ENCODE measurements around the gene PIMREG. TPM values are rescaled to one million over a fixed set of nuclear protein-coding genes. Genes with fewer than 3 reads are reported as not detected.

Gene PIMREG
- total RNA-seq, 5 donors from 2014 or later (not counting 1 experiment from before 2014, with no cell fraction given) = 0.23 to 0.79 (median 0.43) TPM; not detected in 2

DNA sequence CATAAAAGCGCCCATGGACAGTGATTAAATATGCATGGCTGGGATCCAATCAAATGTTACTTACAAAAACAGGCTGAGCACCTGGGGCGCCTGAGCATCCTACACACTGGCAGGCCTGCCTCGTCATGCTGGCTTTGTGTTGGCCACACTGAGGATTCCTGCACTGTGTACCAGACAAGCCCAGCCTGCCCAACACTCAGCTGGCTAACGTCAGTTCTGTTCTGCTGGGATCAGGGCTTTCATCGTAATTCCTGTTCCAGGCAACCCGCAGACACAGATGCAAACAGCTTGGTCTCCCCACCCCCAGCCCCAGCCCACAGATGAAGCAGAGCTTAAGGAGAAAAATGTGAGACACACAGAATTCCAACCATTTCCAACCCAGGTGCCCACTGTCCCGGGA lies 30.7 kb downstream of the PIMREG start:
- WGBS (ENCODE audit: insufficient coverage) = 88% methylated on average over 7 of the region's 7 CpGs
- Histone ChIP-seq H3K4me3 (ENCODE audit: control insufficient read depth in 1 of 2, extremely low read depth in 1 of 2, low read length in 1 of 2) (no peak overlapping the region), H3K27me3 (replicated peaks in 1 of 2; ENCODE audit: control insufficient read depth in 2 of 2, extremely low read depth in 1 of 2, insufficient read depth in 2 of 2, low read length in 1 of 2) (peaks cover 0 to 17% of the 10 kb centered on the region in 2 experiments), H3K9me3 (no peaks in the 10 kb centered on the region), H3K4me1 (ENCODE audit: control insufficient read depth in 1 of 2, extremely low read depth in 1 of 2, insufficient read depth in 2 of 2, low read length in 2 of 2) (no peaks in the 10 kb centered on the region), H3K27ac (ENCODE audit: low read length) (no peak overlapping the region), H3K36me3 (ENCODE audit: control insufficient read depth in 2 of 2, extremely low read depth in 1 of 2, insufficient read depth in 1 of 2, low read length in 1 of 2) (no peaks in the 10 kb centered on the region)
- Mint-ChIP-seq H3K27ac (no peak overlapping the region), H3K36me3 (no peaks in the 10 kb centered on the region), H3K4me3 (no peak overlapping the region), H3K27me3 (peaks cover 0 to 3% of the 10 kb centered on the region in 2 donors), H3K4me1 (peaks cover 0 to 6% (median 2%) of the 10 kb centered on the region in 3 donors), H3K9me3 (no peaks in the 10 kb centered on the region)
- DNase-seq (no peak), ATAC-seq (replicated peaks in 1 of 4) (no peak)
- ChIA-PET POLR2A (no interaction called here), CTCF (no interaction called here)

DNA sequence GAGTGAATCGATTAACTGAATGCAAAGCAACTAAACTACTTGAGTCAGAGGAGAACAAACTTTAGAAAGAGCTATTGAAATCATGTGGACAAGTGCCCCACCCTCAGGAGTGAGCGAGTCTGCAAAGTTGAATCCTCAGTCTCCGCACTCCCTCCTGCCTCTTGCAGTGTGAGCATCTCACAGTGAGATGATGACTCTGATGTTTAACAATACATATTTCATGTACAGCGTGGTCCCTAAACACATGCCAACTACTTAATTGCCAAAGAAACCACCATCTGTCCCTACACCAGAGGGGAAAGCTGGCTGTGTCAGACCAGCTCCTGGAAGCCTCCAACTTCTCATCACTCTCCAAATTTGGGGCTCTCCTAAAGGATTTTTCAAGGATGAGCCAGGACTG lies 31.2 kb downstream of the PIMREG start:
- CTCF ChIA-PET = interaction anchor here in 1 of 2 donors (0.5 kb wide), 1 partner anchor 32 kb away, joined by 3 read pairs; no protein-coding TSS in a partner anchor
- H3K9me3 Mint-ChIP-seq = no peaks in the 10 kb centered on the region

DNA sequence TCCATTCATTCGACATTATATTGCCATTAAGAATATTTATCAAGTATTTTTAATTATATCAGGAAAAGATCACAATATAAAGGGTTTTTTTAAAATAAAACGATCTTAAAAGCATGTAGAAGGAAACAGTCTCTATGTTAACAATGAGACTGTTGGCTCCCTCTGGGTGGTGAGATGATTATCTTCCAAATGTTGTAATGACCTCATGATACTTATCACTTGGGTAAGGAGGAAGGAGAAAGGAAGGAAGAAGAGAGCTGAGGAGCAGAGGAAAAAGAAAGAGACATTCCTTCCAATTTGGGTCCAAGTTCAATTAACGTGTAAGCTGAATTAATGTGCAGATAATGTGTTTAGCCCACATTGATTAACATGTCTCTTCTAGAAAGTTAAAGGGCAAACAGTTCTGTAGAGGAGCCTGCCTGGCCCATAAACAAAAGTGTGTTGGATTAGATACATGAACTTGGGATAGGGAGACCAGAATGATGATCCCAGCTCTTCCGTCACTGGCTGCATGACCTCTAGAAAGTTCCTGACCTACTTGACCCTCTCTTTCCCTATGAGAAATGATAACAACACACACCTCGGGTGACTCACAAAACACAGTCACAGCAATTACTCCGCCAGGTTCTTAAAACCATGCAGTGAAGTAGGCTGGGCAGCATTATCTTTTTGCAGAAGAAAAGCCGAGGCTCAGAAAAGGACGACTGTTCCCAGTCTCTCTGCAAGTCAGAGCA lies 32.0 kb downstream of the PIMREG start:
- CTCF ChIA-PET = interaction anchor here in 1 of 2 donors (0.5 kb wide), 1 partner anchor 33 kb away, joined by 3 read pairs; no protein-coding TSS in a partner anchor
- WGBS (ENCODE audit: insufficient coverage) = 83% methylated on average over 3 of the region's 8 CpGs

More for the DNA sequence above, 31.2 kb downstream of the PIMREG start:
- no peaks in the 10 kb centered on the region for H3K36me3 ChIP-seq (ENCODE audit: control insufficient read depth in 2 of 2, extremely low read depth in 1 of 2, insufficient read depth in 1 of 2, low read length in 1 of 2)
- Mint-ChIP-seq H3K27me3 (peaks cover 0 to 3% of the 10 kb centered on the region in 2 donors), H3K27ac (no peak overlapping the region), H3K4me3 (no peak overlapping the region), H3K4me1 (peaks cover 0 to 6% (median 2%) of the 10 kb centered on the region in 3 donors), H3K36me3 (no peaks in the 10 kb centered on the region)
- no peaks in the 10 kb centered on the region for H3K9me3 ChIP-seq
- DNase-seq = no peak
- 79% methylated on average over 4 of the region's 4 CpGs for WGBS (ENCODE audit: insufficient coverage)
- no peak for ATAC-seq (replicated peaks in 1 of 4)
- POLR2A ChIA-PET = no interaction called here
- H3K27me3 ChIP-seq (replicated peaks in 1 of 2; ENCODE audit: control insufficient read depth in 2 of 2, extremely low read depth in 1 of 2, insufficient read depth in 2 of 2, low read length in 1 of 2) = peaks cover 0 to 18% of the 10 kb centered on the region in 2 experiments
- no peak overlapping the region for H3K4me3 ChIP-seq (ENCODE audit: control insufficient read depth in 1 of 2, extremely low read depth in 1 of 2, low read length in 1 of 2)
- no peaks in the 10 kb centered on the region for H3K4me1 ChIP-seq (ENCODE audit: control insufficient read depth in 1 of 2, extremely low read depth in 1 of 2, insufficient read depth in 2 of 2, low read length in 2 of 2)
- no peak overlapping the region for H3K27ac ChIP-seq (ENCODE audit: low read length)

DNA sequence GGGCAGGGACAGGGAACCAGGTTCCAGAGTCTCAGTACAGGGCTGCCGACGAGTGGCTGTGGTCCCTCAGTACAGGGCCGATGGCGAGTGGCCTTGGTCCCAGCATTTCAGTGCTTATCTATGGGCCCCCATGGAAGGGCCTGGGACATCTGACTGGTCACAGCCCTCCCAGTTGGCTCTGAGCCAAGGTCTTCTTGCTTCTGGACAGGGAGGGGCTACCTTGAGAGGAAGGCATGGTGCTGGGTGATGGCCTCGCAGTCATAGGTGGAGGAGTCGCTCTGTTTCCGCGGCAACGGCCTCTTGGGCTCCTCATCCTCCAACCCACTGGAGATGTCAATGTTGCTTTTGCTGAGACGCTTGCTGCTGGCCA lies 32.5 kb downstream of the PIMREG start:
- DNase-seq (no peak), ATAC-seq (replicated peaks in 1 of 4) (no peak)
- no peaks in the 10 kb centered on the region for H3K36me3 ChIP-seq (ENCODE audit: control insufficient read depth in 2 of 2, extremely low read depth in 1 of 2, insufficient read depth in 1 of 2, low read length in 1 of 2)
- Mint-ChIP-seq H3K27ac (no peak overlapping the region), H3K4me1 (peaks cover 0 to 6% (median 2%) of the 10 kb centered on the region in 3 donors), H3K27me3 (peaks cover 0 to 9% of the 10 kb centered on the region in 2 donors), H3K9me3 (no peaks in the 10 kb centered on the region), H3K36me3 (no peaks in the 10 kb centered on the region), H3K4me3 (no peak overlapping the region)
- H3K4me3 ChIP-seq (ENCODE audit: control insufficient read depth in 1 of 2, extremely low read depth in 1 of 2, low read length in 1 of 2) = no peak overlapping the region
- no peaks in the 10 kb centered on the region for H3K9me3 ChIP-seq
- CTCF ChIA-PET = no interaction called here
- POLR2A ChIA-PET = no interaction called here
- H3K4me1 ChIP-seq (ENCODE audit: control insufficient read depth in 1 of 2, extremely low read depth in 1 of 2, insufficient read depth in 2 of 2, low read length in 2 of 2) = no peaks in the 10 kb centered on the region
- H3K27ac ChIP-seq (ENCODE audit: low read length) = no peak overlapping the region
- WGBS (ENCODE audit: insufficient coverage) = 91% methylated on average over 4 of the region's 10 CpGs
- peaks cover 0 to 18% of the 10 kb centered on the region in 2 experiments for H3K27me3 ChIP-seq (replicated peaks in 1 of 2; ENCODE audit: control insufficient read depth in 2 of 2, extremely low read depth in 1 of 2, insufficient read depth in 2 of 2, low read length in 1 of 2)

More for the DNA sequence above, 32.0 kb downstream of the PIMREG start:
- POLR2A ChIA-PET = interaction anchor here in 1 of 2 donors (0.5 kb wide), 1 partner anchor 447 kb away, joined by 9 read pairs; no protein-coding TSS in a partner anchor
- ATAC-seq (replicated peaks in 1 of 4) (no peak), DNase-seq (no peak)
- Histone ChIP-seq H3K9me3 (no peaks in the 10 kb centered on the region), H3K27ac (ENCODE audit: low read length) (no peak overlapping the region), H3K4me1 (ENCODE audit: control insufficient read depth in 1 of 2, extremely low read depth in 1 of 2, insufficient read depth in 2 of 2, low read length in 2 of 2) (no peaks in the 10 kb centered on the region), H3K27me3 (replicated peaks in 1 of 2; ENCODE audit: control insufficient read depth in 2 of 2, extremely low read depth in 1 of 2, insufficient read depth in 2 of 2, low read length in 1 of 2) (peaks cover 0 to 20% of the 10 kb centered on the region in 2 experiments), H3K4me3 (ENCODE audit: control insufficient read depth in 1 of 2, extremely low read depth in 1 of 2, low read length in 1 of 2) (no peak overlapping the region), H3K36me3 (ENCODE audit: control insufficient read depth in 2 of 2, extremely low read depth in 1 of 2, insufficient read depth in 1 of 2, low read length in 1 of 2) (no peaks in the 10 kb centered on the region)
- peaks cover 0 to 6% (median 2%) of the 10 kb centered on the region in 3 donors for H3K4me1 Mint-ChIP-seq
- peaks cover 0 to 5% of the 10 kb centered on the region in 2 donors for H3K27me3 Mint-ChIP-seq
- no peak overlapping the region for H3K4me3 Mint-ChIP-seq
- H3K36me3 Mint-ChIP-seq = no peaks in the 10 kb centered on the region
- H3K27ac Mint-ChIP-seq = no peak overlapping the region
- no peaks in the 10 kb centered on the region for H3K9me3 Mint-ChIP-seq

DNA sequence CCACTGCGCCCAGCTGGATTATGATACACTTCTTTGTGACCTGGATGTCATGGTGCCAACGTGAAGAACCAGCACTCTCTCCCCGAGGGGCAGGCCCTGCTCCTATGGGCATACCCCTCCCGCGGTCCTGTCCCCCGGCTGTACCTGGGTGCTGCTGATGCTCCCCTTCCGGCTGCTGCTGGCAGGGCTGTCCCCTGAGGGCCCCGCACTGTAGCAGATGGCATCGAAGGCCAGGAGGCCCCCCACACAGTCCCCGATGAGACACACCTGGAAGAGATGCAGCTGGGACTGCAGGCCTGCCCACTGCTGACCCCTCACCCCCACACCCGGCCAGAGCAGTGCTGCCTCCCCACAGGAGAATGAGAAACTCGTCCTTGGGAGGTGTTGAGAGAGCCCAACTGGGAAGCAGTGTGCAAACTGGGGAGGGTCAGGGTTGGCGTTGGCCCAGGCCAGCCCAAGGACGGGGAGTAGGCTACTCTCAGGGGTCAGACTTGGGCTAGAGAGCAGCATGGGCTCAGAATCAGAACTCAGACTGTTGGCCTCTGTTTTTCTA lies 33.7 kb downstream of the PIMREG start:
- H3K36me3 ChIP-seq (ENCODE audit: control insufficient read depth in 2 of 2, extremely low read depth in 1 of 2, insufficient read depth in 1 of 2, low read length in 1 of 2) = no peaks in the 10 kb centered on the region
- no peak for ATAC-seq (replicated peaks in 1 of 4)
- no peaks in the 10 kb centered on the region for H3K4me1 ChIP-seq (ENCODE audit: control insufficient read depth in 1 of 2, extremely low read depth in 1 of 2, insufficient read depth in 2 of 2, low read length in 2 of 2)
- WGBS (ENCODE audit: insufficient coverage) = 80% methylated on average over 11 of the region's 14 CpGs
- no peak overlapping the region for H3K27ac ChIP-seq (ENCODE audit: low read length)
- Mint-ChIP-seq H3K27me3 (peaks cover 0 to 13% of the 10 kb centered on the region in 2 donors), H3K4me1 (peaks cover 0 to 4% (median 2%) of the 10 kb centered on the region in 3 donors), H3K9me3 (no peaks in the 10 kb centered on the region), H3K27ac (no peak overlapping the region), H3K4me3 (no peak overlapping the region), H3K36me3 (no peaks in the 10 kb centered on the region)
- no peak overlapping the region for H3K4me3 ChIP-seq (ENCODE audit: control insufficient read depth in 1 of 2, extremely low read depth in 1 of 2, low read length in 1 of 2)
- DNase-seq = no peak
- ChIA-PET POLR2A (no interaction called here), CTCF (no interaction called here)
- H3K27me3 ChIP-seq (replicated peaks in 1 of 2; ENCODE audit: control insufficient read depth in 2 of 2, extremely low read depth in 1 of 2, insufficient read depth in 2 of 2, low read length in 1 of 2) = peaks cover 0 to 18% of the 10 kb centered on the region in 2 experiments
- no peaks in the 10 kb centered on the region for H3K9me3 ChIP-seq

DNA sequence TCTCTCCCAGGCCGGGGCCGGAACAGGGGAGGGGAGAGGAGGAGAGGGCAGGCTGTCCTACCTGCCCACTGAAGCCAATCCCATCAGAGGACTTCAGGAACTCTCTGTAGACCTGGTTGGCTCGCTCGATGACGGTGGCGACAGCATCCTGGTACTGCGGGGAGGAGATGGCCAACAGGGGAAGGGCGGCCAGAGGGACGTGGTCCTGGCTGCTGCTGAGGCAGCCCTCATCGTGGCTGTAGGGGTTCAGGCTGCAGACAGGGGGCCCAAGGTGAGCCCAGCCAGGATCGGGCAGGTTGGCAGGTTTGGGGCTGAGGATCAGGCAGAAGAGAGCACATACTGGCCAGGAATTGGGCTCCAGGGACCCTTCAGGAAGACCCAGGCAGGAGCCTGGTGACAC lies 34.2 kb downstream of the PIMREG start:
- DNase-seq (no peak), ATAC-seq (replicated peaks in 1 of 4) (no peak)
- H3K9me3 ChIP-seq = no peaks in the 10 kb centered on the region
- H3K4me1 Mint-ChIP-seq = no peaks in the 10 kb centered on the region
- H3K36me3 ChIP-seq (ENCODE audit: control insufficient read depth in 2 of 2, extremely low read depth in 1 of 2, insufficient read depth in 1 of 2, low read length in 1 of 2) = no peaks in the 10 kb centered on the region
- CTCF ChIA-PET = interaction anchor here in 1 of 2 donors (0.6 kb wide), 1 partner anchor 8 kb away, joined by 3 read pairs; no protein-coding TSS in a partner anchor
- H3K4me1 ChIP-seq (ENCODE audit: control insufficient read depth in 1 of 2, extremely low read depth in 1 of 2, insufficient read depth in 2 of 2, low read length in 2 of 2) = no peaks in the 10 kb centered on the region
- peaks cover 0 to 18% of the 10 kb centered on the region in 2 experiments for H3K27me3 ChIP-seq (replicated peaks in 1 of 2; ENCODE audit: control insufficient read depth in 2 of 2, extremely low read depth in 1 of 2, insufficient read depth in 2 of 2, low read length in 1 of 2)
- H3K4me3 Mint-ChIP-seq = no peak overlapping the region
- no peak overlapping the region for H3K27ac ChIP-seq (ENCODE audit: low read length)
- H3K4me3 ChIP-seq (ENCODE audit: control insufficient read depth in 1 of 2, extremely low read depth in 1 of 2, low read length in 1 of 2) = no peak overlapping the region
- WGBS (ENCODE audit: insufficient coverage) = 80% methylated on average over 9 of the region's 11 CpGs
- H3K9me3 Mint-ChIP-seq = no peaks in the 10 kb centered on the region
- H3K27me3 Mint-ChIP-seq = peaks cover 0 to 16% of the 10 kb centered on the region in 2 donors
- POLR2A ChIA-PET = no interaction called here
- H3K27ac Mint-ChIP-seq = no peak overlapping the region
- H3K36me3 Mint-ChIP-seq = no peaks in the 10 kb centered on the region

Measured in T-cell (primary cell).